Neural cell (in vitro differentiated cells): ENCODE measurements around the gene SV2A. TPM values are rescaled to one million over a fixed set of nuclear protein-coding genes. Genes with fewer than 3 reads are reported as not detected.

Experiments used
- H2AFZ ChIP-seq: fragments of 200-600, 300-800 bp; sonication (generic), shearing (Covaris generic); 2 replicates; pipeline ENCODE4 v1.6.0; 2014; ENCODE audit warnings: low read depth, mild to moderate bottlenecking, antibody characterized with exemption, low read length, moderate library complexity
- H3F3A ChIP-seq: fragments of 200-600 bp; shearing (Covaris generic); 2 replicates; pipeline ENCODE4 v1.6.1; 2016; ENCODE audit warnings: mild to moderate bottlenecking, moderate library complexity, mixed read lengths, antibody characterized with exemption, low read length; ENCODE audit not compliant: insufficient read depth, poor library complexity, severe bottlenecking
- H3K27ac ChIP-seq: fragments of 200-600, 300-800 bp; sonication (generic), shearing (Covaris generic); 2 replicates; pipeline ENCODE4 v1.5.1; 2014; ENCODE audit warnings: mild to moderate bottlenecking, low read length, moderate library complexity
- H3K27me3 ChIP-seq: fragments of 300-800, 200-600 bp; sonication (generic), shearing (Covaris generic); 2 replicates; pipeline ENCODE4 v1.6.0; 2014; ENCODE audit warnings: mild to moderate bottlenecking, low read depth, low read length, moderate library complexity; ENCODE audit not compliant: insufficient read depth
- H3K36me3 ChIP-seq: fragments of 300-800, 200-600 bp; sonication (generic), shearing (Covaris generic); 2 replicates; pipeline ENCODE4 v1.5.1; 2014; ENCODE audit warnings: mild to moderate bottlenecking, antibody characterized with exemption, low read length, moderate library complexity; ENCODE audit not compliant: insufficient read depth
- H3K4me2 ChIP-seq: fragments of 300-800, 200-600 bp; sonication (generic), shearing (Covaris generic); 2 replicates; pipeline ENCODE4 v1.6.0; 2014; ENCODE audit warnings: mild to moderate bottlenecking, low read length
- H3K4me3 ChIP-seq: fragments of 300-800, 200-600 bp; sonication (generic), shearing (Covaris generic); 2 replicates; pipeline ENCODE4 v1.5.1; 2014; ENCODE audit warnings: mild to moderate bottlenecking, low read length, moderate library complexity
- H3K79me2 ChIP-seq: fragments of 200-600 bp; shearing (Covaris generic); replicated peaks from 2 replicates; pipeline ENCODE4 v1.6.0; 2014; ENCODE audit warnings: mild to moderate bottlenecking, low read length, moderate library complexity; ENCODE audit not compliant: insufficient read depth
- H3K9ac ChIP-seq: fragments of 300-800, 200-600 bp; sonication (generic), shearing (Covaris generic); 2 replicates; pipeline ENCODE4 v1.6.1; 2016; ENCODE audit warnings: mild to moderate bottlenecking, low read length, mixed read lengths
- H3K9me2 ChIP-seq: fragments of 200-600 bp; shearing (Covaris generic); 2 replicates; pipeline ENCODE4 v1.6.1; 2016; ENCODE audit warnings: mild to moderate bottlenecking, low read length, mixed read lengths; ENCODE audit not compliant: insufficient read depth
- H3K9me3 ChIP-seq: fragments of 200-600, 300-800 bp; sonication (generic), shearing (Covaris generic); 2 replicates; pipeline ENCODE4 v1.6.1; 2016; ENCODE audit warnings: mild to moderate bottlenecking, mixed run types, low read length, moderate library complexity, mixed read lengths
- H4K20me1 ChIP-seq: fragments of 200-600 bp; shearing (Covaris generic); 2 replicates; pipeline ENCODE4 v1.6.1; 2016; ENCODE audit warnings: mild to moderate bottlenecking, mixed run types; ENCODE audit not compliant: insufficient read depth
- EP300 ChIP-seq: fragments of 450-650 bp; conservative IDR thresholded peaks from 2 replicates; pipeline ENCODE4 v1.6.1; 2014; ENCODE audit warnings: antibody characterized with exemption, mild to moderate bottlenecking, moderate library complexity; ENCODE audit not compliant: poor library complexity, severe bottlenecking
- EZH2 ChIP-seq: fragments of 200-600, 300-800 bp; shearing (Covaris generic), sonication (generic); IDR thresholded peaks from 2 replicates; pipeline ENCODE4 v1.6.1; 2014; ENCODE audit warnings: antibody characterized with exemption, low read length, borderline replicate concordance, mild to moderate bottlenecking; ENCODE audit not compliant: insufficient read depth, poor library complexity, severe bottlenecking
- MXI1 ChIP-seq: fragments of 450-650 bp; conservative IDR thresholded peaks from 2 replicates; pipeline ENCODE4 v1.6.1; 2014; ENCODE audit warnings: antibody characterized with exemption, mild to moderate bottlenecking; ENCODE audit not compliant: poor library complexity, severe bottlenecking
- POLR2AphosphoS5 ChIP-seq: IDR thresholded peaks from 2 replicates; pipeline ENCODE4 v1.6.1; 2012
- RAD21 ChIP-seq: fragments of 450-650 bp; conservative IDR thresholded peaks from 2 replicates; pipeline ENCODE4 v1.6.1; 2014; ENCODE audit warnings: antibody characterized with exemption, mild to moderate bottlenecking, moderate library complexity
- SMC3 ChIP-seq: fragments of 450-650 bp; conservative IDR thresholded peaks from 2 replicates; pipeline ENCODE4 v1.6.1; 2014; ENCODE audit warnings: antibody characterized with exemption, mild to moderate bottlenecking, moderate library complexity; ENCODE audit not compliant: poor library complexity
- TAF1 ChIP-seq: IDR thresholded peaks from 2 replicates; pipeline ENCODE4 v1.6.1; 2012; ENCODE audit warnings: low read depth
- polyA plus RNA-seq: library from polyadenylated mRNA; depleted of rRNA; stranded (reverse); fragments of >200 nt; gene quantifications from 2 replicates; pipeline ENCODE4 v1.2.3, GENCODE V29; 2014
- TF ChIP-seq, protein P1 (sequence below): IDR thresholded peaks from 2 replicates; pipeline ENCODE4 v1.6.1; 2012; ENCODE audit warnings: borderline replicate concordance
- TF ChIP-seq, protein P2 (sequence below): fragments of 450-650 bp; IDR thresholded peaks from 2 replicates; pipeline ENCODE4 v1.5.1; 2014; ENCODE audit warnings: antibody characterized with exemption, mild to moderate bottlenecking, moderate library complexity; ENCODE audit not compliant: poor library complexity, severe bottlenecking

SV2A gene
- polyA plus RNA-seq, 1 donor from 2014 or later, result 78.1 TPM

DNA sequence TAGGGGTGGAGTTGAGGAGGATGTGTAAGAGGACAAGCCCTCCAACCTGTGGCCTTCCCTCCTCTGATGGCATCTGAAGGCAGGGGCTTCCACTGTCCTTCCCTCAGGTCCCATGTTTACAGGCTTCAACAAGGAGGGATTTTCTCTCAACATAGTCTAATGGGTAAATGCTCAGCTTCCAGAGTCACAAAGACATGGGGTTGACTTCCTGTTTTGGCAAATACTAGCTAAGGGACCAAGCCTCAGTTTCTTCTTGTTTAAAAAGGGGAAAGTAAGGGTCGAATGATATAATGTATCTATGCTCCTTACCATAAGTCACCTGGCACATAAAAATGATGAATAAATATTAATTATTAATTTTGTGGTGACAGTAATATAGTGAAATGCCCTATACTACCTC is 3.1 kb downstream of the SV2A start:
- no peaks in the 10 kb centered on the region for H3K27me3 ChIP-seq
- no peaks in the 10 kb centered on the region for H3K9me3 ChIP-seq
- no peak overlapping the region for H3K4me2 ChIP-seq
- H3K9ac ChIP-seq, result no peak overlapping the region
- no peak overlapping the region for H2AFZ ChIP-seq
- H3K79me2 ChIP-seq, result peaks cover 42% of the 10 kb centered on the region
- H3K36me3 ChIP-seq, result no peaks in the 10 kb centered on the region
- H4K20me1 ChIP-seq, result no peaks in the 10 kb centered on the region
- no peak overlapping the region for H3K4me3 ChIP-seq
- no peak for TF ChIP-seq TAF1
- TF ChIP-seq POLR2AphosphoS5, result no peak
- TF ChIP-seq, protein P1, sequence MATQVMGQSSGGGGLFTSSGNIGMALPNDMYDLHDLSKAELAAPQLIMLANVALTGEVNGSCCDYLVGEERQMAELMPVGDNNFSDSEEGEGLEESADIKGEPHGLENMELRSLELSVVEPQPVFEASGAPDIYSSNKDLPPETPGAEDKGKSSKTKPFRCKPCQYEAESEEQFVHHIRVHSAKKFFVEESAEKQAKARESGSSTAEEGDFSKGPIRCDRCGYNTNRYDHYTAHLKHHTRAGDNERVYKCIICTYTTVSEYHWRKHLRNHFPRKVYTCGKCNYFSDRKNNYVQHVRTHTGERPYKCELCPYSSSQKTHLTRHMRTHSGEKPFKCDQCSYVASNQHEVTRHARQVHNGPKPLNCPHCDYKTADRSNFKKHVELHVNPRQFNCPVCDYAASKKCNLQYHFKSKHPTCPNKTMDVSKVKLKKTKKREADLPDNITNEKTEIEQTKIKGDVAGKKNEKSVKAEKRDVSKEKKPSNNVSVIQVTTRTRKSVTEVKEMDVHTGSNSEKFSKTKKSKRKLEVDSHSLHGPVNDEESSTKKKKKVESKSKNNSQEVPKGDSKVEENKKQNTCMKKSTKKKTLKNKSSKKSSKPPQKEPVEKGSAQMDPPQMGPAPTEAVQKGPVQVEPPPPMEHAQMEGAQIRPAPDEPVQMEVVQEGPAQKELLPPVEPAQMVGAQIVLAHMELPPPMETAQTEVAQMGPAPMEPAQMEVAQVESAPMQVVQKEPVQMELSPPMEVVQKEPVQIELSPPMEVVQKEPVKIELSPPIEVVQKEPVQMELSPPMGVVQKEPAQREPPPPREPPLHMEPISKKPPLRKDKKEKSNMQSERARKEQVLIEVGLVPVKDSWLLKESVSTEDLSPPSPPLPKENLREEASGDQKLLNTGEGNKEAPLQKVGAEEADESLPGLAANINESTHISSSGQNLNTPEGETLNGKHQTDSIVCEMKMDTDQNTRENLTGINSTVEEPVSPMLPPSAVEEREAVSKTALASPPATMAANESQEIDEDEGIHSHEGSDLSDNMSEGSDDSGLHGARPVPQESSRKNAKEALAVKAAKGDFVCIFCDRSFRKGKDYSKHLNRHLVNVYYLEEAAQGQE, result no peak
- no peak for TF ChIP-seq RAD21
- no peak for TF ChIP-seq EP300
- TF ChIP-seq EZH2, result no peak
- TF ChIP-seq MXI1, result no peak
- TF ChIP-seq SMC3, result no peak
- TF ChIP-seq, protein P2, sequence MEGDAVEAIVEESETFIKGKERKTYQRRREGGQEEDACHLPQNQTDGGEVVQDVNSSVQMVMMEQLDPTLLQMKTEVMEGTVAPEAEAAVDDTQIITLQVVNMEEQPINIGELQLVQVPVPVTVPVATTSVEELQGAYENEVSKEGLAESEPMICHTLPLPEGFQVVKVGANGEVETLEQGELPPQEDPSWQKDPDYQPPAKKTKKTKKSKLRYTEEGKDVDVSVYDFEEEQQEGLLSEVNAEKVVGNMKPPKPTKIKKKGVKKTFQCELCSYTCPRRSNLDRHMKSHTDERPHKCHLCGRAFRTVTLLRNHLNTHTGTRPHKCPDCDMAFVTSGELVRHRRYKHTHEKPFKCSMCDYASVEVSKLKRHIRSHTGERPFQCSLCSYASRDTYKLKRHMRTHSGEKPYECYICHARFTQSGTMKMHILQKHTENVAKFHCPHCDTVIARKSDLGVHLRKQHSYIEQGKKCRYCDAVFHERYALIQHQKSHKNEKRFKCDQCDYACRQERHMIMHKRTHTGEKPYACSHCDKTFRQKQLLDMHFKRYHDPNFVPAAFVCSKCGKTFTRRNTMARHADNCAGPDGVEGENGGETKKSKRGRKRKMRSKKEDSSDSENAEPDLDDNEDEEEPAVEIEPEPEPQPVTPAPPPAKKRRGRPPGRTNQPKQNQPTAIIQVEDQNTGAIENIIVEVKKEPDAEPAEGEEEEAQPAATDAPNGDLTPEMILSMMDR, result no peak
- H3F3A ChIP-seq, result no peaks in the 10 kb centered on the region
- no peak overlapping the region for H3K27ac ChIP-seq
- H3K9me2 ChIP-seq, result no peaks in the 10 kb centered on the region

DNA sequence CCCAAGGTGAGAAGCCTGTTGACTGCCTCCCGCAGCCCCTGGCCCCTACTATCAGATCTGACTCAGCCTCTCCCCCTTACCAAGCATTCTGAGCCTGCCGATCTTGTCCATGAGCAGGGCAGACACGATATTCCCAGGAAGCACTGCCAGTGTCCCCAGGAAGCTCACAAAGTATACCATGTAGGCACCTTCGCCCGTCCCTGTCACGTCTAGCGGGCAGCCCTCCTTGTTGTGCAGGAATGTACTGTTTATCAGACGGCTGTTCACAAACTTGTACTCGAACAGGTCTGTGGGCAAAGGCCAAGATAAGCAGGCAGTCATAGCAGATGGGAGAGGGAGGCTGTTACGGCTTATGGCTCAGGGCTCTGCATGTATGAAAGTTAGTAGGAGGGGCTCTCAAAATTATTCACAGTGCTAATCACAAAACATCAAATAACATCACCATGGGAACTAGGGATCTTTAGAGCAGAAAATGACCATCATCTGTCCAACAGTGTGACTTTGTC is 11.0 kb downstream of the SV2A start:
- Histone ChIP-seq H3K27ac (no peak overlapping the region), H4K20me1 (no peaks in the 10 kb centered on the region), H3K9me2 (no peaks in the 10 kb centered on the region), H3K9ac (no peak overlapping the region), H3K4me2 (no peak overlapping the region), H3K79me2 (no peaks in the 10 kb centered on the region), H2AFZ (no peak overlapping the region), H3K27me3 (no peaks in the 10 kb centered on the region), H3K9me3 (no peaks in the 10 kb centered on the region), H3K36me3 (no peaks in the 10 kb centered on the region), H3F3A (no peaks in the 10 kb centered on the region), H3K4me3 (no peak overlapping the region)
- TF ChIP-seq, protein P2, result no peak
- TF ChIP-seq POLR2AphosphoS5, result no peak
- TF ChIP-seq, protein P1, result no peak
- TF ChIP-seq TAF1, result no peak
- TF ChIP-seq SMC3, result no peak
- TF ChIP-seq EZH2, result no peak
- TF ChIP-seq EP300, result no peak
- TF ChIP-seq MXI1, result no peak
- no peak for TF ChIP-seq RAD21
